IMR-90 (cell line): ENCODE measurements around the gene CTSC. TPM values are rescaled to one million over a fixed set of nuclear protein-coding genes. Genes with fewer than 3 reads are reported as not detected.

Experiments used
- ATAC-seq: fragments of 200-7000 bp; cut with Tn5 transposase; 2 replicates; pipeline ENCODE4 v1.9.1; 2020; ENCODE audit warnings: low read depth, mild to moderate bottlenecking, moderate library complexity
- BruUV-seq: library from RNA; stranded (reverse); fragments of 400-500 nt; replicated peaks from 2 replicates; lab custom pipeline; 2021; lab: Mats Ljungman, UMichigan
- CTCF ChIA-PET: fragments of 300-600 bp; formaldehyde crosslinking; extraction: SDS; loops from one replicate; lab custom pipeline; 2021; ENCODE audit warnings: antibody characterized with exemption; lab: Yijun Ruan, JAX
- POLR2A ChIA-PET: fragments of 300-600 bp; sonication (Branson Sonifier 250); formaldehyde crosslinking; loops from one replicate; lab custom pipeline; 2022; ENCODE audit warnings: antibody characterized with exemption; ENCODE audit not compliant: unreplicated experiment; lab: Charles Lee
- DNase-seq: peaks from one replicate; pipeline ENCODE4 v3.0.0; 2013
- H2AFZ ChIP-seq: replicated peaks from 2 replicates; pipeline ENCODE3; 2013; ENCODE audit warnings: low read length, mild to moderate bottlenecking; ENCODE audit not compliant: poor library complexity
- H2AK5ac ChIP-seq: 2 replicates; pipeline ENCODE4 v1.6.1; 2013; ENCODE audit warnings: low read depth, low read length, inconsistent platforms
- H2AK9ac ChIP-seq: replicated peaks from 2 replicates; pipeline ENCODE3; 2013; ENCODE audit warnings: mild to moderate bottlenecking, low read depth, low read length, moderate library complexity; ENCODE audit not compliant: poor library complexity
- H2BK120ac ChIP-seq: 2 replicates; pipeline ENCODE4 v1.6.1; 2013; ENCODE audit warnings: low read depth, low read length, inconsistent platforms
- H2BK15ac ChIP-seq: 3 replicates; pipeline ENCODE4 v1.6.1; 2013; ENCODE audit warnings: low read depth, low read length, inconsistent platforms
- H2BK20ac ChIP-seq: 2 replicates; pipeline ENCODE4 v1.6.1; 2013; ENCODE audit warnings: low read depth, mild to moderate bottlenecking, inconsistent platforms, low read length, moderate library complexity
- H2BK5ac ChIP-seq: 2 replicates; pipeline ENCODE4 v1.6.1; 2013; ENCODE audit warnings: mild to moderate bottlenecking, low read depth, low read length, inconsistent platforms; ENCODE audit not compliant: poor library complexity, severe bottlenecking
- H3K14ac ChIP-seq: replicated peaks from 2 replicates; pipeline ENCODE4 v1.6.1; 2013; ENCODE audit warnings: low read depth, low read length, inconsistent platforms
- H3K18ac ChIP-seq: 2 replicates; pipeline ENCODE4 v1.6.1; 2013; ENCODE audit warnings: low read depth, low read length, control low read depth
- H3K23ac ChIP-seq: 2 replicates; pipeline ENCODE4 v1.6.1; 2013; ENCODE audit warnings: low read depth, low read length, inconsistent platforms
- H3K27ac ChIP-seq: 2 replicates; pipeline ENCODE4 v1.5.1; 2013; ENCODE audit warnings: mild to moderate bottlenecking, control low read depth, low read length; ENCODE audit not compliant: insufficient read depth
- H3K27me3 ChIP-seq: 2 replicates; pipeline ENCODE4 v1.6.1; 2013; ENCODE audit warnings: low read length; ENCODE audit not compliant: control insufficient read depth, insufficient read depth
- H3K36me3 ChIP-seq: 2 replicates; pipeline ENCODE4 v1.6.1; 2013; ENCODE audit warnings: low read length, mixed read lengths; ENCODE audit not compliant: control insufficient read depth, insufficient read depth
- H3K4ac ChIP-seq: 2 replicates; pipeline ENCODE4 v1.6.1; 2013; ENCODE audit warnings: low read depth, low read length, inconsistent platforms
- H3K4me1 ChIP-seq: 2 replicates; pipeline ENCODE4 v1.6.1; 2013; ENCODE audit warnings: low read length, mixed read lengths; ENCODE audit not compliant: control insufficient read depth, insufficient read depth
- H3K4me2 ChIP-seq: 2 replicates; pipeline ENCODE4 v1.6.1; 2013; ENCODE audit warnings: low read depth, mild to moderate bottlenecking, control low read depth, low read length, moderate library complexity
- H3K4me3 ChIP-seq: 2 replicates; pipeline ENCODE4 v1.5.1; 2013; ENCODE audit warnings: low read depth, mild to moderate bottlenecking, control low read depth, low read length, moderate library complexity; ENCODE audit not compliant: insufficient read depth
- H3K56ac ChIP-seq: 2 replicates; pipeline ENCODE4 v1.6.1; 2013; ENCODE audit warnings: low read length, inconsistent platforms; ENCODE audit not compliant: insufficient read depth; ENCODE audit errors: extremely low read depth
- H3K79me1 ChIP-seq, 2 experiments: 2 replicates each; pipeline ENCODE4 v1.6.1; 2013; ENCODE audit warnings: low read length in 2 of 2, inconsistent platforms in 1 of 2, low read depth in 1 of 2
- H3K9ac ChIP-seq: 2 replicates; pipeline ENCODE4 v1.6.1; 2013; ENCODE audit warnings: low read depth, low read length, control low read depth
- H3K9me1 ChIP-seq: 2 replicates; pipeline ENCODE4 v1.6.1; 2013; ENCODE audit warnings: low read length, inconsistent platforms; ENCODE audit not compliant: insufficient read depth
- H3K9me3 ChIP-seq: 2 replicates; pipeline ENCODE4 v1.6.1; 2013; ENCODE audit warnings: low read length; ENCODE audit not compliant: control insufficient read depth, insufficient read depth
- H4K20me1 ChIP-seq: 2 replicates; pipeline ENCODE4 v1.6.1; 2013; ENCODE audit warnings: low read length, inconsistent platforms; ENCODE audit not compliant: insufficient read depth
- H4K5ac ChIP-seq: 2 replicates; pipeline ENCODE4 v1.6.1; 2013; ENCODE audit warnings: mild to moderate bottlenecking, low read depth, low read length, control low read depth
- H4K8ac ChIP-seq, 2 experiments: 2 replicates each; pipeline ENCODE4 v1.6.1; 2013; ENCODE audit warnings: low read depth in 2 of 2, low read length in 2 of 2, control low read depth in 1 of 2, inconsistent platforms in 1 of 2
- H4K91ac ChIP-seq: 2 replicates; pipeline ENCODE4 v1.6.1; 2013; ENCODE audit warnings: low read depth, low read length, inconsistent platforms; ENCODE audit not compliant: insufficient read depth
- BHLHE40 ChIP-seq: fragments of 150-350 bp; IDR thresholded peaks from 2 replicates; pipeline ENCODE4 v1.6.1; 2016; ENCODE audit warnings: mild to moderate bottlenecking, low read depth, low read length
- CEBPB ChIP-seq: IDR thresholded peaks from 2 replicates; pipeline ENCODE4 v1.6.1; 2012; ENCODE audit warnings: low read depth, low read length, improper control_type of control experiment
- CHD1 ChIP-seq: IDR thresholded peaks from 2 replicates; pipeline ENCODE4 v1.6.1; 2012; ENCODE audit warnings: low read depth, low read length, improper control_type of control experiment
- FOS ChIP-seq: fragments of 150-350 bp; IDR thresholded peaks from 2 replicates; pipeline ENCODE4 v1.6.1; 2016; ENCODE audit warnings: low read depth, low read length
- MAFK ChIP-seq: IDR thresholded peaks from 2 replicates; pipeline ENCODE4 v1.6.1; 2012; ENCODE audit warnings: low read depth, low read length, improper control_type of control experiment
- MAZ ChIP-seq: IDR thresholded peaks from 2 replicates; pipeline ENCODE4 v1.6.1; 2012; ENCODE audit warnings: low read depth, mild to moderate bottlenecking, low read length, improper control_type of control experiment, moderate library complexity, borderline replicate concordance
- MXI1 ChIP-seq: IDR thresholded peaks from 2 replicates; pipeline ENCODE4 v1.6.1; 2012; ENCODE audit warnings: low read depth, mild to moderate bottlenecking, low read length, moderate library complexity, borderline replicate concordance
- NFE2L2 ChIP-seq: fragments of 150-350 bp; IDR thresholded peaks from 2 replicates; pipeline ENCODE4 v1.6.1; 2016; ENCODE audit warnings: low read depth, mild to moderate bottlenecking, low read length
- POLR2A ChIP-seq: IDR thresholded peaks from 2 replicates; pipeline ENCODE4 v1.6.1; 2012; ENCODE audit warnings: mild to moderate bottlenecking, low read depth, low read length
- RAD21 ChIP-seq: IDR thresholded peaks from 2 replicates; pipeline ENCODE4 v1.6.1; 2012; ENCODE audit warnings: low read length, improper control_type of control experiment
- RCOR1 ChIP-seq: IDR thresholded peaks from 2 replicates; pipeline ENCODE4 v1.6.1; 2012; ENCODE audit warnings: mild to moderate bottlenecking, low read length, improper control_type of control experiment; ENCODE audit not compliant: insufficient replicate concordance
- RFX5 ChIP-seq: IDR thresholded peaks from 2 replicates; pipeline ENCODE4 v1.8.0; 2012; ENCODE audit warnings: low read depth, mild to moderate bottlenecking, low read length, moderate library complexity
- SMC3 ChIP-seq: fragments of 150-350 bp; IDR thresholded peaks from 2 replicates; pipeline ENCODE4 v1.6.1; 2016; ENCODE audit warnings: low read depth, mild to moderate bottlenecking, antibody characterized with exemption, low read length, moderate library complexity
- USF2 ChIP-seq: fragments of 150-350 bp; IDR thresholded peaks from 2 replicates; pipeline ENCODE4 v1.6.1; 2017; ENCODE audit warnings: mild to moderate bottlenecking, antibody characterized with exemption, low read length, low read depth
- WGBS, 2 experiments: methylation state at CpG; one replicate each; pipeline versions ENCODE4 v1.1.5 to v1.1.7; 2013; ENCODE audit warnings: missing lambda C conversion rate in 2 of 2; ENCODE audit not compliant: insufficient read length in 1 of 2; ENCODE audit errors: extremely low coverage in 2 of 2; 5-methylcytosine and 5-hydroxymethylcytosine counted together
- dilution Hi-C: fragments of 300-500 bp; cut with HindIII; formaldehyde crosslinking; loops from one replicate; pipeline ENCODE4 v1.14.3; 2018; ENCODE audit warnings: low sequenced_read_pairs; ENCODE audit not compliant: unreplicated experiment
- in situ Hi-C: fragments of 300-500 bp; cut with MboI; formaldehyde crosslinking; loops from 3 replicates; pipeline ENCODE4 v1.14.3; 2019; ENCODE audit warnings: low sequenced_read_pairs, inconsistent platforms, mixed read lengths
- intact Hi-C: fragments of 100-400 bp; cut with micrococcal nuclease; formaldehyde crosslinking; loops from 2 replicates; pipeline ENCODE4 v1.10.0; 2022
- polyA plus RNA-seq, 3 experiments: library from polyadenylated mRNA; depleted of rRNA; stranded (reverse); fragments of >200 nt; gene quantifications; 2 replicates each; pipeline ENCODE4 v1.2.3, GENCODE V29; 2012; ENCODE audit warnings: low replicate concordance in 1 of 3
- total RNA-seq: library from RNA; depleted of rRNA; stranded (reverse); fragments of >200 nt; gene quantifications from 2 replicates; pipeline ENCODE4 v1.2.3, GENCODE V29; 2012
- TF ChIP-seq, protein P1 (sequence below): conservative IDR thresholded peaks from 2 replicates; pipeline ENCODE4 v1.5.1; 2012; ENCODE audit warnings: mild to moderate bottlenecking, low read depth, low read length, improper control_type of control experiment
- TF ChIP-seq, protein P2 (sequence below): fragments of 150-350 bp; IDR thresholded peaks from 2 replicates; pipeline ENCODE4 v1.6.1; 2016; ENCODE audit warnings: low read depth, mild to moderate bottlenecking, low read length, moderate library complexity, borderline replicate concordance

The CTSC gene
- total and polyA plus RNA-seq, 2 of the 4 experiments (the other 2 are of a cell fraction) = 208 to 299 TPM

DNA sequence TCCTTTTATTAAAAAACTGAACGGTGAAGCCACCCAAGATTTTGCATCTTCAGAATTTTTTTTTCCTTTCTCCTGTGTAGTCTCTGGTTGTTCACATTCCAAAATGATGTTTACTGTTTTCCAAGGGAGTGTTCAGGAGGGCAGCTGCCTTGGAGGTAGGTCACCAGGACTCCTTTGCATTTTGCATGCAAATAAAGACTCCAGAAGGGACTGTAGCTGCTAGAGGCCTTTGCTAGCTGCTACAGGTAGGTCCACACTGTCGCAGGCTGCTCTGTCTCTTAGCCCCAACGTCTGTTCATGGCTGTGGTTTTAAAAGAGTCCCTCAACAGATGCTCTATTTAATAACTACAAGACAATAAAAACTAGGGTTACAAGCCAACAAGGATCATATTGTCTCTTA is 11.4 kb downstream of the CTSC start:
- intact Hi-C loops = no loop called here
- peaks cover 14% of the 10 kb centered on the region for H4K20me1 ChIP-seq
- TF ChIP-seq, protein P1, sequence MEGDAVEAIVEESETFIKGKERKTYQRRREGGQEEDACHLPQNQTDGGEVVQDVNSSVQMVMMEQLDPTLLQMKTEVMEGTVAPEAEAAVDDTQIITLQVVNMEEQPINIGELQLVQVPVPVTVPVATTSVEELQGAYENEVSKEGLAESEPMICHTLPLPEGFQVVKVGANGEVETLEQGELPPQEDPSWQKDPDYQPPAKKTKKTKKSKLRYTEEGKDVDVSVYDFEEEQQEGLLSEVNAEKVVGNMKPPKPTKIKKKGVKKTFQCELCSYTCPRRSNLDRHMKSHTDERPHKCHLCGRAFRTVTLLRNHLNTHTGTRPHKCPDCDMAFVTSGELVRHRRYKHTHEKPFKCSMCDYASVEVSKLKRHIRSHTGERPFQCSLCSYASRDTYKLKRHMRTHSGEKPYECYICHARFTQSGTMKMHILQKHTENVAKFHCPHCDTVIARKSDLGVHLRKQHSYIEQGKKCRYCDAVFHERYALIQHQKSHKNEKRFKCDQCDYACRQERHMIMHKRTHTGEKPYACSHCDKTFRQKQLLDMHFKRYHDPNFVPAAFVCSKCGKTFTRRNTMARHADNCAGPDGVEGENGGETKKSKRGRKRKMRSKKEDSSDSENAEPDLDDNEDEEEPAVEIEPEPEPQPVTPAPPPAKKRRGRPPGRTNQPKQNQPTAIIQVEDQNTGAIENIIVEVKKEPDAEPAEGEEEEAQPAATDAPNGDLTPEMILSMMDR = no peak
- TF ChIP-seq RFX5 (no peak), CEBPB (no peak), MAFK (no peak), MAZ (no peak), CHD1 (no peak), USF2 (no peak), SMC3 (no peak), POLR2A (no peak), MXI1 (no peak), FOS (no peak), NFE2L2 (no peak), RCOR1 (no peak), RAD21 (no peak), BHLHE40 (no peak)
- TF ChIP-seq, protein P2, sequence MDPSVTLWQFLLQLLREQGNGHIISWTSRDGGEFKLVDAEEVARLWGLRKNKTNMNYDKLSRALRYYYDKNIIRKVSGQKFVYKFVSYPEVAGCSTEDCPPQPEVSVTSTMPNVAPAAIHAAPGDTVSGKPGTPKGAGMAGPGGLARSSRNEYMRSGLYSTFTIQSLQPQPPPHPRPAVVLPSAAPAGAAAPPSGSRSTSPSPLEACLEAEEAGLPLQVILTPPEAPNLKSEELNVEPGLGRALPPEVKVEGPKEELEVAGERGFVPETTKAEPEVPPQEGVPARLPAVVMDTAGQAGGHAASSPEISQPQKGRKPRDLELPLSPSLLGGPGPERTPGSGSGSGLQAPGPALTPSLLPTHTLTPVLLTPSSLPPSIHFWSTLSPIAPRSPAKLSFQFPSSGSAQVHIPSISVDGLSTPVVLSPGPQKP = no peak
- no peak overlapping the region for H3K56ac ChIP-seq
- H3K36me3 ChIP-seq = peaks cover 39% of the 10 kb centered on the region
- H4K91ac ChIP-seq = no peak overlapping the region
- no peak overlapping the region for H2AK5ac ChIP-seq
- no peak overlapping the region for H2BK5ac ChIP-seq
- H3K9me1 ChIP-seq = peaks cover 7% of the 10 kb centered on the region
- H3K18ac ChIP-seq = no peak overlapping the region
- H2BK15ac ChIP-seq = no peak overlapping the region
- peaks cover 2% of the 10 kb centered on the region; the same call in 1 of the 2 replicates for H3K4me1 ChIP-seq
- peak overlapping the region; percentile 60; the same call in 1 of the 2 replicates for H3K23ac ChIP-seq
- H3K4me3 ChIP-seq = no peak overlapping the region
- H3K79me1 ChIP-seq = peaks cover 18 to 55% of the 10 kb centered on the region in 2 experiments
- in situ Hi-C loops = no loop called here
- H3K9ac ChIP-seq = no peak overlapping the region
- no peak overlapping the region for H3K4ac ChIP-seq
- POLR2A ChIA-PET = interaction anchor here (0.5 kb wide), 1 partner anchor 11 kb away, joined by 4 read pairs; the partner anchor contains the start of gene CTSC
- ATAC-seq (no peak), DNase-seq (no peak)
- CTCF ChIA-PET = interaction anchor here (0.7 to 0.8 kb wide), 2 partner anchors 217 to 296 kb away, joined by 3 to 5 read pairs; no protein-coding TSS in a partner anchor
- no peak overlapping the region for H2AK9ac ChIP-seq
- H2AFZ ChIP-seq = no peak overlapping the region
- dilution Hi-C loops = no loop called here
- no peak overlapping the region for H3K27ac ChIP-seq
- H3K4me2 ChIP-seq = no peak overlapping the region
- H4K8ac ChIP-seq = no peak overlapping the region
- no TSS peak for BruUV-seq
- H3K9me3 ChIP-seq = no peaks in the 10 kb centered on the region
- no peak overlapping the region for H2BK20ac ChIP-seq
- H3K14ac ChIP-seq = no peak overlapping the region; the same call in 1 of the 2 replicates
- WGBS, 2 experiments = no CpG with 5 or more reads among the region's 3 CpGs
- H3K27me3 ChIP-seq = no peaks in the 10 kb centered on the region
- no peak overlapping the region for H4K5ac ChIP-seq
- no peak overlapping the region for H2BK120ac ChIP-seq
